Nephron progenitor cell (in vitro differentiated cells): ENCODE data around the gene CYP26A1.

Source experiments
- DNase-seq: peaks from one replicate; pipeline ENCODE4 v3.0.0; 2021
- H3K27ac Mint-ChIP-seq: 2 replicates; pipeline ENCODE4 v1.8.0; 2021; ENCODE audit warnings: mild to moderate bottlenecking, moderate library complexity, mixed read lengths
- H3K27me3 Mint-ChIP-seq: 2 replicates; pipeline ENCODE4 v1.8.0; 2021; ENCODE audit warnings: mild to moderate bottlenecking, low read depth, mixed read lengths; ENCODE audit not compliant: poor library complexity
- H3K36me3 Mint-ChIP-seq: 2 replicates; pipeline ENCODE4 v1.8.0; 2021; ENCODE audit warnings: low read depth, mixed read lengths
- H3K4me1 Mint-ChIP-seq: 2 replicates; pipeline ENCODE4 v1.8.0; 2021; ENCODE audit warnings: mixed read lengths
- H3K4me3 Mint-ChIP-seq: 2 replicates; pipeline ENCODE4 v1.8.0; 2021; ENCODE audit warnings: mild to moderate bottlenecking, moderate library complexity, mixed read lengths
- H3K9me3 Mint-ChIP-seq: 2 replicates; pipeline ENCODE4 v1.8.0; 2021; ENCODE audit warnings: mild to moderate bottlenecking, moderate library complexity, mixed read lengths
- TF ChIP-seq, protein P1 (sequence below): fragments of 200-600 bp; sonication (generic); IDR thresholded peaks from 2 replicates; pipeline ENCODE4 v1.5.0; 2021; ENCODE audit warnings: antibody characterized with exemption

CYP26A1 gene

GRCh38 chr10:93032105-93032808, 41.4 kb upstream of the CYP26A1 start:
- no peak overlapping the region for H3K4me3 Mint-ChIP-seq
- H3K27ac Mint-ChIP-seq, result no peak overlapping the region
- TF ChIP-seq, protein P1, sequence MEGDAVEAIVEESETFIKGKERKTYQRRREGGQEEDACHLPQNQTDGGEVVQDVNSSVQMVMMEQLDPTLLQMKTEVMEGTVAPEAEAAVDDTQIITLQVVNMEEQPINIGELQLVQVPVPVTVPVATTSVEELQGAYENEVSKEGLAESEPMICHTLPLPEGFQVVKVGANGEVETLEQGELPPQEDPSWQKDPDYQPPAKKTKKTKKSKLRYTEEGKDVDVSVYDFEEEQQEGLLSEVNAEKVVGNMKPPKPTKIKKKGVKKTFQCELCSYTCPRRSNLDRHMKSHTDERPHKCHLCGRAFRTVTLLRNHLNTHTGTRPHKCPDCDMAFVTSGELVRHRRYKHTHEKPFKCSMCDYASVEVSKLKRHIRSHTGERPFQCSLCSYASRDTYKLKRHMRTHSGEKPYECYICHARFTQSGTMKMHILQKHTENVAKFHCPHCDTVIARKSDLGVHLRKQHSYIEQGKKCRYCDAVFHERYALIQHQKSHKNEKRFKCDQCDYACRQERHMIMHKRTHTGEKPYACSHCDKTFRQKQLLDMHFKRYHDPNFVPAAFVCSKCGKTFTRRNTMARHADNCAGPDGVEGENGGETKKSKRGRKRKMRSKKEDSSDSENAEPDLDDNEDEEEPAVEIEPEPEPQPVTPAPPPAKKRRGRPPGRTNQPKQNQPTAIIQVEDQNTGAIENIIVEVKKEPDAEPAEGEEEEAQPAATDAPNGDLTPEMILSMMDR, result no peak
- peaks cover 10% of the 10 kb centered on the region for H3K36me3 Mint-ChIP-seq
- H3K4me1 Mint-ChIP-seq, result no peaks in the 10 kb centered on the region
- DNase-seq, result no peak
- H3K9me3 Mint-ChIP-seq, result peaks cover 7% of the 10 kb centered on the region
- H3K27me3 Mint-ChIP-seq, result peaks cover 10% of the 10 kb centered on the region

DNA sequence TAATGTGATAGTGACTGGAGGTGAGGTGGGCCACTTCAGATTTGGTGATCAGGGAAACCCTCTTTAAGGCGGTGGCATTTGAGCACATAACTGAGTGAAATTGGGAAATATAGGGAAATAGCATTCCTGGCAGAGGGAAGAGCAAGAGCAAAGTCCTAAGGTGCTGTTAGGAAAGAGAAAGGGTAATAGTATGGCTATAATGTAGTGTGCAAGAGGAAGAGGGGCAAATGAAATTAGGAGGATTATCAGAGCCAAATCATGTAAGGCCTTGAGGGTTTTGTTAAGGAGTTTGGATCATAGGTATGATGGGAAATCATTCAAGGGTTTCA, 40.9 kb upstream of the CYP26A1 start:
- no peak overlapping the region for H3K27ac Mint-ChIP-seq
- H3K4me1 Mint-ChIP-seq, result no peaks in the 10 kb centered on the region
- H3K27me3 Mint-ChIP-seq, result peaks cover 10% of the 10 kb centered on the region
- H3K9me3 Mint-ChIP-seq, result peaks cover 2% of the 10 kb centered on the region
- TF ChIP-seq, protein P1, result no peak
- H3K36me3 Mint-ChIP-seq, result peaks cover 5% of the 10 kb centered on the region
- no peak for DNase-seq
- no peak overlapping the region for H3K4me3 Mint-ChIP-seq

- no peaks in the 10 kb centered on the region for H3K36me3 Mint-ChIP-seq
- DNase-seq, result no peak
- peaks cover 10% of the 10 kb centered on the region for H3K27me3 Mint-ChIP-seq
- no peak overlapping the region for H3K4me3 Mint-ChIP-seq
- no peaks in the 10 kb centered on the region for H3K4me1 Mint-ChIP-seq
- no peak overlapping the region for H3K27ac Mint-ChIP-seq
- TF ChIP-seq, protein P1, result no peak
- H3K9me3 Mint-ChIP-seq, result no peaks in the 10 kb centered on the region
Measured at GRCh38 chr10:93034426-93034825, 39.3 kb upstream of the CYP26A1 start.

DNA sequence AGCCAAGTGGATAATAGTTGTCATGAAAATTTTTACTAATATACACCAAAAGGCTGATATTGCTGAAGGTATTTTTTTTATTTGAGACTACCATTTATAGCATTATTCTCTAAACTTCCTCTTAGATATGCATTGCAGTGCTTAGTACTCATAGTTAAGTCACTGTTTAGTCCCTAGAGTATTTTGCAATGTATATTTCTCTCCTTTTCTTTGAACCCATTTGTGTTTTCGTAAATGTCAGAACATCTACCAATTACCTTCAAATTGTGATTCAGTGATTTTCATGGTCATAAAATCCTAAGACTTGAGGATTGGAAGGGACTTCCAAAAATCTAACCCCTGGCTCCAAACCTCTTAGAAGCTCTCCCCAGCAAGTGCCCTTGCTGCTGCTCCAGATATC, 34.6 kb upstream of the CYP26A1 start:
- Mint-ChIP-seq H3K27ac (no peak overlapping the region), H3K27me3 (peaks cover 3% of the 10 kb centered on the region), H3K9me3 (no peaks in the 10 kb centered on the region), H3K4me3 (no peak overlapping the region), H3K4me1 (no peaks in the 10 kb centered on the region), H3K36me3 (no peaks in the 10 kb centered on the region)
- TF ChIP-seq, protein P1, result no peak
- DNase-seq, result no peak

GRCh38 chr10:93039721-93040120, 34.0 kb upstream of the CYP26A1 start:
- H3K27ac Mint-ChIP-seq, result peak overlapping the region; percentile 8
- TF ChIP-seq, protein P1, result no peak
- H3K27me3 Mint-ChIP-seq, result peaks cover 3% of the 10 kb centered on the region
- H3K4me1 Mint-ChIP-seq, result no peaks in the 10 kb centered on the region
- no peak for DNase-seq
- no peak overlapping the region for H3K4me3 Mint-ChIP-seq
- no peaks in the 10 kb centered on the region for H3K9me3 Mint-ChIP-seq
- no peaks in the 10 kb centered on the region for H3K36me3 Mint-ChIP-seq

- H3K4me3 Mint-ChIP-seq, result no peak overlapping the region
- peaks cover 51% of the 10 kb centered on the region for H3K27me3 Mint-ChIP-seq
- TF ChIP-seq, protein P1, result no peak
- H3K9me3 Mint-ChIP-seq, result peaks cover 14% of the 10 kb centered on the region
- H3K36me3 Mint-ChIP-seq, result peaks cover 16% of the 10 kb centered on the region
- H3K4me1 Mint-ChIP-seq, result peaks cover 12% of the 10 kb centered on the region
- H3K27ac Mint-ChIP-seq, result no peak overlapping the region
- DNase-seq, result no peak
Measured at GRCh38 chr10:93054486-93054885, 19.2 kb upstream of the CYP26A1 start.
